Umbilical cord (tissue), 2 donors: Measurements from ENCODE around the gene AVP. TPM values are rescaled to one million over a fixed set of nuclear protein-coding genes. Genes with fewer than 3 reads are reported as not detected.
A peak's percentile ranks its signal among the peaks of the same experiment; 100 is the strongest.
"Not testable (repeated sequence)": the region's sequence is repeated elsewhere in the genome, so short reads cannot be mapped to it uniquely, and the experiment has no call there.

ENCODE experiments used
- DNase-seq: peaks from one replicate; pipeline ENCODE4 v3.0.0-alpha.2; 2015; ENCODE audit warnings: low spot score
- total RNA-seq: library from RNA; depleted of rRNA; stranded (reverse); fragments of >200 nt; gene quantifications from one replicate; pipeline ENCODE4 v1.2.3, GENCODE V29; 2014; ENCODE audit warnings: low replicate concordance; ENCODE audit not compliant: insufficient read depth

AVP gene
- total RNA-seq, 1 donor from 2014 or later: not detected

DNA sequence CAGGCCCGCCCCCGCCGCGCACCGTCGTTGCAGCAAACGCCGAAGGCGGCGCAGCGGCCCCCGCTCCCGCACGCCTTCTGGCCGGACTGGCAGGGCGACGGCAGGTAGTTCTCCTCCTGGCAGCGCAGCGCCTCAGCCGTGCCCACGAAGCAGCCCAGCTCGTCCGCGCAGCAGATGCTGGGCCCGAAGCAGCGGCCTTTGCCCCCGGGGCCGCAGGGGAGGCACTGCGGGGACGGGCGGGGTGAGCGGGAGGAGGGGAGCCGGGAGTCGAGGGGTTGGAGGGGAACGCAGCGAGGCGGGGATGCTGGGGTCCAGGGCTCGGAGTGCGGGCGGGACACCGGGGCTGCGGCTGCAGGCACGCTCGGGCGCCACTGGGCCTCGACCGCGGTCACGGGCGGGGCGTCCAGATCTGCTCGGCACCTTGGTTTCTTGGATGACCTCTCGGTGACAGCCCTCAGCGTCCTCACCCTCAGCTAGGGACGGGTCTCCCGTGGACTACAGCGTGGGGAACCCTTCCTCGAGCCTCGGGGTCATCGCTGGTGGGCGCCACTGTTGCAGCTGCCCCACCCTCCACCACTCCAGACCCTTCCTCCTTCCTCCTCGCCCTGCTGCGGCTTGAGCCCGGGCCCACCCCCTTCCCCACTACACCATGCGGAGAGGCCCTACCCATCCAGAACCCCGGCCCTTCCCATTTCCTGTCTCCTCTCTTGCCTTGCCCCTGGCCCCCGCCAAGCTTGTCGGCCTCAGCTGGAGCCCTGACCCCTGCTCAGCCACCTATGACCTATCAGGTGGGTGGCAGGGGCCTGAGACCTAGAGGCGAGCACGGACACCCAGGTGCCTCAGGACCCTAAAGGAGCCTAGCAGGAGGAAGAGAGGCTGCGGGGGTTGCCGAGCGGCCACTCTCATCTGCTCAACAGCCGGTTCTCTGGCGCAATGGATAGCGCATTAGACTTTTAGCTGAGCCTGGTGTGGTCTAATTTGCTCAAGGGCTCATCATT lies 1.3 kb downstream of the AVP start:
- DNase-seq: no peak

DNA sequence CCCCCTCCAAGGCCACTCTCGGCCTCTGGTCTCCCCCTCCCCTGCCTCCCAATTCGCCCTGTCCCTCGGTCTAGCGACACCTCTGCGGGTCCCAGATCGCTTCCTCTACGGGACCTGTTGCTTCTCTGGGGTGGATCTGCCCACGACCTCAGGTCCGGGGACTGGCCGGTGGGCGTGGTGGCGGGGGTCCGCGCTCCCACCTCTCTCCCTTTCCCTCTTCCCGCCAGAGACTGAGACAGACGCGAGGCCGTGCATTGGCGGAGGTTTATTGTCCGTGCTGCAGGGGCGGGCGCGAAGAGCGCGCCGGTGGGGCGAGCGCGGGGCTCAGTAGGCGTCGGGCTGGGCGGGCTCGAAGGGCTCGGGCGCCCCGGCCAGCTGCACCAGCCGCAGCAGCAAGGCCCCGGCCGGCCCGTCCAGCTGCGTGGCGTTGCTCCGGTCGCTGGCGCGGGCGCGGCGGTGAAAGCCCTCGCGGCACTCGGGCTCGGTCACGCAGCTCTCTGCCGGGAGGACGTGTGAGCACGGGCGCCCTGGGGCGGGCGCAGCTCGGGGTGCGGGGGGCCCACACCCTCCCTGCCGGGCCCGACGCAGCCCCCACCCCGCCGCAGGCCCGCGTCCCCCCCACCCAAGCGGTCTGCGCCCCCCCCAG lies 2.1 kb downstream of the AVP start:
- DNase-seq: no peak

DNA sequence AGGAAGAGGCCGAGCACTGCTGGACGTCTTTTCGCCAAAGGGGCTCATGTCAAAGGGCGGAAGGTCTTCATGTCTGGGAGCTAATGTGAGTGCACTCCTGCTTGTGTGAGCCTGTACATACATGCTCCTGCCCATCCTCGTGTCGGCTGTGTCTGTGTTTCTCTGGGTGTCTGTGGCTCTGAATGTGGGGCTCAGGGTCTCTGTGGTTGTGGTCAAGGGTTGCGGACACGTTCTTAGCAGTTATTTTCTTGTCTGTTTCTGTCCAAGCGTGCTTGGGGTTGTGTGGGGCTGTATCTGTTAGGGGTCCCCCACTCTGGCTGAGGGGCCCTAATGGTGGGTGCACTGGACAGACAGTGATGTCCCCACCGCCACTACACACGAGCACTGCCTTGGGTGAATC lies 2.9 kb downstream of the AVP start:
- DNase-seq: no peak

DNA sequence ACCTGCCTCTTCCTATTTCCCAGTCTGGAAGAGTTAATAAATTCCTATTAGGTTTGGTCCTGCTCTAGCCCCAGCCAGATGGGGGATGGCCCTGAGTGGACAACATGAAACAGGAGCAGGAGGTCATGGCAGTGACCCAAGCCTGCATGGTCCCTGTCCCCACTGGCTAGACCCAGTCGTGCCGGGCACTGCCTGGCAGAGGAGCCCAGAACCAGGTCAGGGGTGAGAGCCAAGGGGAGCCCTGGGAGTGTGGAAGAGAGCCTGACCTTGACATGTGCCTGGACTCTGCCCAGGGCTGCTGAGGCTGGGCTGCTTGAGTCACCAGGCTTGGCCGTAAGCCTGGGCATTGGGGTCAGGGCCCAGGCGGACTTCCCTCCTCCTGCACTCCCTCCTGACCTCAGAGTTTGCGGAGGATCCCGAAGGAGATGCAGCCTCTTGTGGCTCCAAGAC lies 3.6 kb downstream of the AVP start:
- DNase-seq: no peak

DNA sequence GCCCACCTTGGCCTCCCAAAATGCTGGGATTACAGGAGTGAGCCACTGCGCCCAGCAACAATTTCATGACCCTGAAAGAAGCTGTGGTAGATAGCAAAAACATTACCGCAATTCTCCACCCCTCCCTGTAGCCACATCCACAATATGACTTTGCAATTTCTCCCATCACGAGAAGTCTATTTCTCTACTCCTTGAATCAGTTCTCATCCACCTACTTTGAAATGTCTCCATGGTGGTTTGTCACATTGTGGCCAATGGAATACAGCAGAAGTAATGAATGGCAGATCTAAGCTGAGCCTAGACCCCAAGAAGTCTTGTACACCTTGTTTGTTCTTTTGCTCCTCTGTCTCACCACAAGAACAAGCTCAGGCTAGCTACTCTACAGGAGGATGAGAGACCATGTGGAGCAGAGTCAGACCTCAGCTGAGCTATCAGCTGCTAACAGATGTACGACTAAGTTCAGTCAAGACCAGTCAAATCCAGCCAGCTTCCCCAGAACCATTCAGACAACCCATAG lies 6.8 kb downstream of the AVP start:
- DNase-seq: no peak

DNA sequence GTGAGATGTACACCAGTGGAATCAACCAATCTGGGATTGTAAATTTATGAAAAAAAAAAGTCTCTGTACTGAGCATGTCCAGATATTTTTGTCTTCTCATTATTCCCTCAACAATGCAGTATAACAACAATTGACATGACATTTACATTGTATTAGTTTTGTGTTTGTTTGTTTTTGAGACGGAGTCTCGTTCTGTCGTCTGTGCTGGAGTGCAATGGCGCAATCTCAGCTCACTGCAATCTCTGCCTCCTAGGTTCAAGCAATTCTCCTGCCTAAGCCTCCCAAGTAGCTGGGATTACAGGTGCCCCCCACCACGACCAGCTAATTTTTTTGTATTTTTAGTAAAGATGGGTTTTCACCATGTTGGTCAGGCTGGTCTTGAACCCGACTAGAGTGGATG lies 9.2 kb downstream of the AVP start:
- not testable (repeated sequence) for DNase-seq

DNA sequence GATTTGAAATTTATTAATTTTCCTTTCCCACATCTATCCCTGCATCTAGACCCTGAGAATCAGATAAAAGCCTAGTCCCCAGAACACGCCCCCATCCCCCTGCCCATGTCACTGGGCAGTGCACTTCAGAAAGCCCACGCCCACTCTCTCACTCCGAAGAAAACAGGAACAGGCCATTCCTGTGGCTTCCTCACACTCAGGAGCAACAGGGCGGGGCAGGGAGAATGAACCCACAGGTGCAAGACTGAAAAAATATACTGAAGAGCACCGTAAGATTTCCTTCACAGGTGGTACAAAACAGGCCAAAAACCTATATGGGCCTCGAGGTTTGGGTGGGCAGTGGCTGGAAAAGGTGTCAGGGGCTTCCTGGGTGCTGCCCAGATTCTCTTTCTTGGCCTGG lies 9.7 kb downstream of the AVP start:
- no peak for DNase-seq

DNA sequence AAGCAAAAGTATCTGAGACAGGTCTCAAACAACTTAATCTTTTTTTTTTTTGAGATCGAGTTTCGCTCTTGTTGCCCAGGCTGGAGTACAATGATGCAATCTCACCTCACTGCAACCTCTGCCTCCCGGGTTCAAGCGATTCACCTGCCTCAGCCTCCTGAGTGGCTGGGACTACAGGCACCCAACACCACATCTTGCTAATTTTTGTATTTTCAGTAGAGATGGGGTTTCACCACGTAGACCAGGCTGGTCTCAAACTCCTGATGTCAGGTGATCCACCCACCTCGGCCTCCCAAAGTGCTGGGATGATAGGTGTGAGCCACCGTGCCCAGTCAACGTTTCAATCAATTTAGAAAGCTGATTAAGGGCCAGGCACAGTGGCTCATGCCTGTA lies 11.3 kb downstream of the AVP start:
- not testable (repeated sequence) for DNase-seq

DNA sequence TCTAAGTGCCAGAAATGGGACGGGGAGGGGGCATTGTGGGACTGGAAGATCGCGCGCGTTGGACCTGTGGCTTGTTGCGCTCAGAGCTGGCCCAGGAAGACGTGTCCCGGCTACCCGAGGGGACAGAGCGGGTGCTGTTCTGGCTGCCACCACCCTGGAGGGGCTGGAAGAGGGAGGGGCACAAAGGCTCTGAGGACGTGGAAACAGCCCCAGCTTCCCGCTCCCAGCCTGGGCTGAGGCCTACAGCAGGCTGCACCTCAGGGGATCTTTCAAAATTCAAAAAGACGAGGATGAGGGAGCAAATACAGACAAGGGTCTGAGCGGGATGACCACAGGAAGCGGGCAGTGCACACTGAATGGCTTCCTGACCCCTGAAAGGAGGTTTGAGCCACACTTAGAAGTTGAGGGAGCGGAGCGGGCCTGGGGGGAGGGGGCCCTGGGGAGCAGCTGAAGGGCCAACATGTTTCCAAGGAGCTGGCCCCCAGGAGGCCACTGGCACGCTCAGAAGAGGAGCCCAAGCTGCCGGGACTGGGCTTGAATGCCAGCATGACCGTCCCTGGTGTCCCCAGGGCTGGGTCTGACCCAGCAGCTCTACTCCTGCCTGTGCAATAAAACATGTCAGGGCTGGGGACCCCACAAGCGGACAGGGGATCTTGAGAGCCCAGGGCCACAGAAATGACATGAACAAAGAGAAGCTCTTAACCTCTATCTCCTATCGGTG lies 11.8 kb downstream of the AVP start:
- no peak for DNase-seq

DNA sequence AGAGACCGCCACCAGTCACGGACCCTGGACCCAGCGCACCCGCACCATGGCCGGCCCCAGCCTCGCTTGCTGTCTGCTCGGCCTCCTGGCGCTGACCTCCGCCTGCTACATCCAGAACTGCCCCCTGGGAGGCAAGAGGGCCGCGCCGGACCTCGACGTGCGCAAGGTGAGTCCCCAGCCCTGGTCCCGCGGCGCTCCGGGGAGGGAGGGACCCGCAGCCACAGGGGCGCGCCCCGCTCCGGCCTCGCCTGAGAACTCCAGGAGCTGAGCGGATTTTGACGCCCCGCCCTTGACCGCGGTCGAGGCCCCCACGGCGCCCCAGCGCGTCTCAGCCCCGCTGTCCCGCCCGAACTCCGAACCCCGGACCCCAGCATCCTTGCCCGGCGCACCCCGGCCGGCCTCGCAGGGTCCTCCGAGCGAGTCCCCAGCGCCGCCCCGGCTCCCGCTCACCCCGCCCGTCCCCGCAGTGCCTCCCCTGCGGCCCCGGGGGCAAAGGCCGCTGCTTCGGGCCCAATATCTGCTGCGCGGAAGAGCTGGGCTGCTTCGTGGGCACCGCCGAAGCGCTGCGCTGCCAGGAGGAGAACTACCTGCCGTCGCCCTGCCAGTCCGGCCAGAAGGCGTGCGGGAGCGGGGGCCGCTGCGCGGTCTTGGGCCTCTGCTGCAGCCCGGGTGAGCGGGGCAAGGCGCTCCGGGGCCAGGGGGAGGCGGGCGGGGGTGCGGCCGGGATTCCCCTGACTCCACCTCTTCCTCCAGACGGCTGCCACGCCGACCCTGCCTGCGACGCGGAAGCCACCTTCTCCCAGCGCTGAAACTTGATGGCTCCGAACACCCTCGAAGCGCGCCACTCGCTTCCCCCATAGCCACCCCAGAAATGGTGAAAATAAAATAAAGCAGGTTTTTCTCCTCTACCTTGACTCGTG lies 12.7 kb downstream of the AVP start, which contains the start of gene OXT:
TSS of gene OXT (plus strand) at position 11 of the 920 bp plus-strand sequence. CDS start at position 47, 36 bp downstream.
- DNase-seq: peak; percentile 63

DNA sequence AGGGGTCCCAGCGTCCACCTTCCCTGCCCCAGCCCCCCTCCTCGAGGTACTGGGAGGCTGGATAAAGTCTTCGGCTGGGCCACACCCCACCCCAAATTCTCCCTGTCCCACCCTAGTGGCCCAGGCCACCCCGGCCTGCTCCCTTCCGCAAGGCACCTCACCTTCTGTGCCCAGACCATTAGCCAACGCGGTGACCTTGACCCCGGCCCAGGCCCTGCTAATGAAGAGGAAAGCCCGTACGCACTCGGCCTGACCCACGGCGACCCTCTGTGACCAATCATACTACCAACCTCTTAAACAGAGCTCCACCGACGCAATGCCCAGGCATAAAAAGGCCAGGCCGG lies 13.3 kb downstream of the AVP start:
- DNase-seq: no peak

DNA sequence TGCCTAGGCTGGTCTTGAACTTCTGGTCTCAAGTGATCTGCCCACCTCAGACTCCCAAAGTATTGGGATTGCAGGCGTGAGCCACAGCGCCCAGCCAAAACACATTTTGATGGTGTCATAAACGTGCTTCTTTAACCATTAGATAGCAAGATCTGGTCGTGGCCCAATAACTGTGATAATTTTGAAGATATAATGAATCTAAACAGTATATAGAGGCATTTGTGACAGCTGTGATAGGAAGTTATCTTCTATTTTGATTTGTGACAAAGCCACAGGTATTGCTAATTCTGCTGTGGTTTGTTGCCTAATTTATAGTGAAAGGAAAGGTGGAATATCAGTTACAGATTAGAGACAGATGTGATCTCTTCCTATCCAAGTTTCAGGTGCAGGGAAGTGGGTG lies 13.8 kb downstream of the AVP start:
- no peak for DNase-seq

DNA sequence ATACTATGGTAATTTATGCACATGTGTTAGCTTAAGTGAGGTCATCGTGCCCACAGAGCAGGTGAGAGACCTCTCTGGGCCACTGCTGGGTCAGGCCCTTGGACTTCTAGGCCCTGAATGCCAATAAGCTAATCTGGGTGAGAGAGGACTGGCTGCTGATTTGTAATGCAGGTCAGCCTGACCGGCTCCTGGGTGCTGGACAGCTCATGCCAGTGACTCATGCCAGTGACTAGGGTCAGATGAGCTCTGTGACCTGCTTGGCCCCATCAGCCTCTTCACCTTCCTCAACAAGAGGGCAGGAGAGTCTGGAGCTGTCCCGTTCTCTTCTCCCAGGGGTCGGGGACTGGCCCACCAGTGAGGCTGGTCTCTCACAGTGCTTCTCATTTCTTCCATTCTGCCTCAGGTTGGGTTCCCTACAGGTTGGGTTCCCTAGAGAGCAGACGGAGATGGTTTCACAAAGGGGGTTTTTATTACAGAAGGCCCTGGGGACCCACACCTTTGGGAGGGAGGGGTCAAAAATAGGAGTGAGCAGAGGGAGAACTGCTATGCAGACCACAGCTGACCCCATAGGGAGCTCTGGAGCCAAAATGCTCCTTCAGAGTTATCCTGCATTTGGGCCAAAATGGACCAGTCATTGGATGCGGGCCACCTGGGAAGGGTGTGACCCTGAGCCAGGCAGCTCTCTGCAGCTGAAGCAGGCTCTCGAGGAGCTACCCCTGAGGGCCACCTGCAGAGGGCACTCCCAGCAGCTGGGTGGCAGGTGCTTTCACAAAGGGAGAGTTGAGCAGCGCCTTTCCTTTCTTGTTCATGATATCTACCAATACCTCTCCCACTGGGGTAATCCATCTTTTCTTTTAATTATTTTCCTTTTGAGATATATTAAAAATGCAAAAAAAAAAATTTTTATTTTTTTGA lies 15.3 kb downstream of the AVP start:
- no peak for DNase-seq

DNA sequence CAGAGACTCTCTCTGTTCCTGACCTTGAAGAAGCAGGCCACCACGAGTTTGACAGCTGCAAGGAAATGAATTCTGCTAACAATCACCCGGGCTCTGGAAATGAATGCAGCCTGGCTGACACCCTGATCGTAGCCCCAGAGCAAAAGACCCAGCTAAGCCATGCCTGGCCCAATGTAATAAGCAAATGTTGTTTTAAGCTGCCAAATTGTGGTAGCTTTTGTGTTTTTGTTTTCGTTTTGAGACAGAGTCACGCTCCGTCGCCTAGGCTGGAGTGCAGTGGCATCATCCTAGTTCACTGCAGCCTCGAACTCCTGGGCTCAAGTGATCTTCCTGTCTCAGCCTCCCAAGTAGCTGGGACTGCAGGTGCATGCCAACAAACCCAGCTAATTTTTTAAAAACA lies 16.4 kb downstream of the AVP start:
- DNase-seq: no peak

DNA sequence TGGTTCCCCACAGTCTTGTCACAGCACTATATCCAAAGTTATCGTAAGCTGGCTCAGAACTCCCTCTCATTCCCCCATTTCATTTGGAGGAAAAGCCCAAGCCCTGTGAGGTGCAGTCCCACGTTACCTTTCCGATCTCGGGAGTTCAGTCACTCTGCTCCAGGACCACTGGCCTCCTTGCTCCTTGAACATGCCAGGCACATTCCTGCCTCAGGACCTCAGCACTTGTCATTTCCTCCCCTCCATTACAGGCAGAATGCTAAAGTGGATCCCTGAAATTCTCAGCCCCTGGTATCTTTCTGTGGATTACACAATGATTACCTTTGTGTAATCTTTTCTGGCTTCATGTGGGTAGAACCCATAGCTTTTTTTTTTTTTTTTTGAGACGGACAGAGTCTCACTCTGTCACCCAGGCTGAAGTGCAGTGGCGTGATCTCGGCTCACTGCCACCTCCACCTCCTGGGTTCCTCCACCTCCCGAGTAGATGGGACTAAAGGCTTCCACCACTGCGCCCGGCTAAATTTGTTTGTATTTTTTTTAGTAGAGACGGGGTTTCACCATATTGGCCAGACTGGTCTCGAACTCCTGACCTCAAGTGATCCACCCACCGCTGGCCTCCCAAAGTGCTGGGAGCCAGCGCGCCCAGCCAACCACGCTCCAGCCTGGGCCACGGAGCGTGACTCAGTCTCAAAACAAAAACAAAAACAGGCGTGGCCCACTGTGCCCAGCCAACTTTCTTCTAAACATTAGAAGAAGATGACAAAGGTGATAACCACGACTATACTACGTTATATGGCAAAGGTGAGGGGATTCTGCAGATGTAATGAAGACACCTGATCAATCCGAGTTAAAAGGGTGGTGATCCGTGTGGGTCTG lies 17.1 kb downstream of the AVP start:
- no peak for DNase-seq

DNA sequence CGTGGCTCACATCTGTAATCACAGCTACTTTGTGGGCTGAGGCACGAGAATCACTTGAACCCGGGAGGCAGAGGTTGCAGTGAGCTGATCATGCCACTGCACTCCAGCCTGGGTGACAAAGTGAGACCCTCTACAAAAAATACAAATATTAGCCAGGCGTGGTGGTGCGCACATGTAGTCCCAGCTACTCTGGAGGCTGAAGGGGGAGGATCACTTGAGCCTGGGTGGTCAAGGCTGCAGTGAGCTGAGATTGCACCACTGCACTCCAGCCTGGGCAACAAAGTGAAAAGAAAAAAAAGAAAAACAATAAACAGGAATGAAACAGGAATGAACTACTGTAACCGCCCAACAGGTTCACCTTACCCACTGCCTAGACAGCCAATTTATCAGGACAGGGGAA lies 20.4 kb downstream of the AVP start:
- DNase-seq: not testable (repeated sequence)

DNA sequence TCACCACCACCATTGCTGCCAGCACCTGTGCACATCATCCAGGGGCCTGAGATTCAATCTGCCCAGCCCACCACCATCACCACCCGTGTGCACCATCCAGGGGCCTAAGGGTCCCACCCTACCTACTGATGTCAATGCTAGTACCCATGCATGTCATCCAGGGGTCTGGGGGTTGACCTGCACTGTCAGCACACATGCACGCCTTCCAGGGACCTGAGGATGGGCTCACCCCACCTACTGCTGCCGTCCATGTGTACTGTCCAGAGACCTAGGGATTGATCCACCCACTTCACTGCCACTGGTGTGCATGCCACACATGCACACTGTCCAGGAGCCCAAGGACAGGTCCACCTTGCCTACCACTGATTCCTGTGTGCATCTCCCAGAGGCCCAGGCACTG lies 25.0 kb downstream of the AVP start:
- no peak for DNase-seq

DNA sequence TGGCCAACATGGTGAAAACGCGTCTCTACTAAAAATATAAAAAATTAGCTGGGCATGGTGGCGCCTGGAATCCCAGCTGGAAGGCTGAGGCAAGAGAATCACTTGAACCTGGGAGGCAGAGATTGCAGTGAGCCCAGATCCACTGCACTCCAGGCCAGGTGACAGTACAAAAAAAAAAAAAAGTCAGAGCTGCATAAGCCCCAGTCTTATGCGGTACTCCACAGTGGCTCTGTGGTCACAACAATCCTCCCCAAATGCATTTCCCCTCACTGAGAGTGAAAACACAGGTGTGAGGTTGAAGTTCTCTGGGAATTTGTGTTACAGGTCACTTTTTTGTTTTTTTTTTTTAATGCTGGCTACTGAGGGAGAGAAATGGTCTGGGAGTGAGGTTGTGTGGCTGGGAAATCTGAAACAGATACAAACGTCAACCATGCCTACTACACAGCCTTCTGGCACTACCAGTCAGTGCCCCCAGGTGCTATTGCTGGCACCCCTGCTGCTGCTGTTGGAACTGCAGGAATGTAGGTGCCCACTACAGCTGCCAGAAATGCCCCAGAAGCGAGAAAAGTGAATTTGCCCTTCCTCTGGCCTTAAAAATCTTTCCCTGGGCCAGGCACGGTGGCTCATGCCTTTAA lies 33.0 kb downstream of the AVP start:
- DNase-seq: no peak
